ENCODE results near the gene OSBPL2.
A peak's percentile ranks its signal among the peaks of the same experiment; 100 is the strongest.

Gene OSBPL2

GRCh38 chr20:62330576-62331317 is 92.4 kb downstream of the OSBPL2 start:
- FAIRE-seq: no peak
- TF ChIP-seq POLR2AphosphoS5 (IDR thresholded peaks at IDR 0.05; ENCODE audit: low read depth, low read length) (no peak), POLR2A (IDR thresholded peaks at IDR 0.05; ENCODE audit: low read depth, low read length) (no peak), TAF1 (IDR thresholded peaks at IDR 0.05; ENCODE audit: borderline replicate concordance, low read depth, low read length) (no peak)
- DNase-seq (ENCODE audit: insufficient read length): no peak

DNA sequence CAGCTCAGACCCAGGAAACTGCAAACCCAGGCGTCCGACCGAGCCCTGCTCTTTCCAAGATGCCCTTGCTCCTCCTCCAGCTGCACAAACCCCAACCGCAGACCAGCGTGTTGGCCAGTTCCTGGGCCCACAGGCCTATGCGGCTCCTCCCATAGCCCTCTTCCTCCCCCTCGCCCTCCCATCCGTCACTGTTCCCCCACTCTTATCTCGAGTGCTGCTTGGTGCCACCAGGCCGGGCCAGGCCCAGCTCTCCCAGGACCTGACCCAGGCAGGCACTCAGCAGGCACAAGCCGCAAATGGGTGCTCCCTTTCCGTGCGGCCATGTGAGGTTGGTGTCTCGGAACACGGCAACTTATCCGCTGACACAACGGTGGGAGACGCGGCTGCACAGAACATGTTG is 93.0 kb downstream of the OSBPL2 start:
- no peak for FAIRE-seq
- TF ChIP-seq TAF1 (IDR thresholded peaks at IDR 0.05; ENCODE audit: borderline replicate concordance, low read depth, low read length) (no peak), POLR2AphosphoS5 (IDR thresholded peaks at IDR 0.05; ENCODE audit: low read depth, low read length) (no peak)
- DNase-seq (ENCODE audit: insufficient read length): no peak

GRCh38 chr20:62332421-62332820 is 94.1 kb downstream of the OSBPL2 start:
- TF ChIP-seq POLR2AphosphoS5 (IDR thresholded peaks at IDR 0.05; ENCODE audit: low read depth, low read length): no peak
- no peak for TF ChIP-seq POLR2A (IDR thresholded peaks at IDR 0.05; ENCODE audit: low read depth, low read length)
- TF ChIP-seq TAF1 (IDR thresholded peaks at IDR 0.05; ENCODE audit: borderline replicate concordance, low read depth, low read length): no peak
- DNase-seq (ENCODE audit: insufficient read length): no peak
- FAIRE-seq: no peak

DNA sequence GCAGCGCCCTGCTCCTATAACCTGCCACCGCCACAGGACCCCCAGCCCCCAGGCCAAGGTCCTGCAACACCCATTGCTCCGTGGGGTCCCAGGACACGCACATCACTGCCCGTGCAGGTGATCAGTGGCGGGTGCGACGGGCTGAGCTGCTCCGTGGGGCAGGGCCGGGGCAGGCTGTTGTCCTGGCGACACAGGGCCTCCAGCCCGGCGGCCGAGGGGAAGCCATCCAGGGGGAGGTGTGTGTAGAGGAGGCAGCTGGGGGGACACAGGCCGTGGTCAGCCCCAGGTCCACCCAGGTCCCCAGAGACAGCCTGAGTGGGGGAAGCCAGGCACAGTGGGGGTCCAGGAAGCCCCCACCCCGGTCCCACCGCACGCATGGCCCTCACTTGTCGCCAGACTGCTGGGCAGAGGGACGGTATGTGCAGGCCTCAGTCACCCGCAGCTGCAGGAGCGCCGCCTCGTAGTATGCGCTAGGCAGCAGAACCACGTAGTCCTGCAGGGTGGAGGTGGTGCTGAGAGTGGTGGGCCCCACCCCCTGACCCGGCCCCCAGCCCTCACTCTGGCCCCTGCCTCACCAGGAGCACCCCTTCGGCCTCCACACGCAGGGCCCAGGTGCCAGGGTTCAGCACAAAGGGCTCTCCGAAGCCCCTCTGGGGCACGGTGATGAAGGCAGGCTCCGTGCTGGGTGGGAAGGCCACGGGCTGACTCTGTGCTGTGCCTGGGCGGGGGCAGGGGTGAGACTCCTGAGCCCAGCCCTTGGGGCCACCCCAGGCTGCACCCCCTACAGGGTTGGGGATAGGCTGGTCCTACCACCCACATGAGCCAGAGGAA is 94.9 kb downstream of the OSBPL2 start:
- no peak for TF ChIP-seq POLR2AphosphoS5 (IDR thresholded peaks at IDR 0.05; ENCODE audit: low read depth, low read length)
- TF ChIP-seq TAF1 (IDR thresholded peaks at IDR 0.05; ENCODE audit: borderline replicate concordance, low read depth, low read length): no peak
- no peak for TF ChIP-seq POLR2A (IDR thresholded peaks at IDR 0.05; ENCODE audit: low read depth, low read length)
- FAIRE-seq: no peak
- DNase-seq (ENCODE audit: insufficient read length): no peak

- TF ChIP-seq TAF1 (IDR thresholded peaks at IDR 0.05; ENCODE audit: borderline replicate concordance, low read depth, low read length) (no peak), POLR2AphosphoS5 (IDR thresholded peaks at IDR 0.05; ENCODE audit: low read depth, low read length) (no peak), POLR2A (IDR thresholded peaks at IDR 0.05; ENCODE audit: low read depth, low read length) (no peak)
- DNase-seq (ENCODE audit: insufficient read length) (no peak), FAIRE-seq (no peak)
Measured at GRCh38 chr20:62333820-62334595, 95.7 kb downstream of the OSBPL2 start.

DNA sequence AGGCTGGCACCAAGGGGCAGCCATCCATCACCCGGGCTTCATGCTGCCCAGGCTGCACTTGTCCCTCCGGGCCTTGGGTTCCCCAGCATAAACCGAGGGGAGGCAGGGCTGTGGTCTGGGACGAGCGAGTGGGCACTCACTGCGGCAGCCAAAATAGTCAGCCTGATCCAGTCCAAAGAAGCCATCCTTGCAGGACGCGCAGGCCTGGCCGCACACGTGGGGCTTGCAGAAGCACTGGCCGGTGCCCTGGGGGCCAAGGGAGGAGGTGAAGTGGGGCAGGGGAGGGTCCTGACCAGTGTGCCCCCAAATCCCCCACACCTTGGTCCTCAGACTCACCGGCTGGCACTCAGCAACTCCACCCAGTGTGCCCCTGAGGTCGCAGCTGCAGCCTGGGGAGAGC is 96.6 kb downstream of the OSBPL2 start:
- no peak for FAIRE-seq
- DNase-seq (ENCODE audit: insufficient read length): no peak
- TF ChIP-seq POLR2AphosphoS5 (IDR thresholded peaks at IDR 0.05; ENCODE audit: low read depth, low read length): no peak
- TF ChIP-seq TAF1 (IDR thresholded peaks at IDR 0.05; ENCODE audit: borderline replicate concordance, low read depth, low read length): no peak
- TF ChIP-seq POLR2A (IDR thresholded peaks at IDR 0.05; ENCODE audit: low read depth, low read length): no peak

DNA sequence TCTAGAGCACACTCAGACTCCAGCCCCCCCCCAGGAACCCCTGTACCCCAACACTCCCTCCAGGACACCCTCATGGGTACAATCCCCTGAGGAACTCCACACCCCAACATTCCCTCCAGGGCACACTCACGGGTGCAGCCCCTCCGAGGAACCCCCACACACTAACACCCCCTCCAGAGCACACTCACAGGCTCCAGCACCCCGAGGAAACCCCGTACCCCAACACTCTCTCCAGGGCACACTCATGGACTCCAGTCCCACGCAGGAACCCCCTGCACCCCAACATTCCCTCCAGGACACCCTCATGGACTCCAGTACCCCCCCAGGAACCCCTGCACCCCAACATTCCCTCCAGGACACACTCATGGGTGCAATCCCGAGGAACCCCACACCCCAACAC is 97.2 kb downstream of the OSBPL2 start:
- no peak for DNase-seq (ENCODE audit: insufficient read length)
- no peak for FAIRE-seq
- TF ChIP-seq TAF1 (IDR thresholded peaks at IDR 0.05; ENCODE audit: borderline replicate concordance, low read depth, low read length) (no peak), POLR2AphosphoS5 (IDR thresholded peaks at IDR 0.05; ENCODE audit: low read depth, low read length) (no peak), POLR2A (IDR thresholded peaks at IDR 0.05; ENCODE audit: low read depth, low read length) (no peak)

DNA sequence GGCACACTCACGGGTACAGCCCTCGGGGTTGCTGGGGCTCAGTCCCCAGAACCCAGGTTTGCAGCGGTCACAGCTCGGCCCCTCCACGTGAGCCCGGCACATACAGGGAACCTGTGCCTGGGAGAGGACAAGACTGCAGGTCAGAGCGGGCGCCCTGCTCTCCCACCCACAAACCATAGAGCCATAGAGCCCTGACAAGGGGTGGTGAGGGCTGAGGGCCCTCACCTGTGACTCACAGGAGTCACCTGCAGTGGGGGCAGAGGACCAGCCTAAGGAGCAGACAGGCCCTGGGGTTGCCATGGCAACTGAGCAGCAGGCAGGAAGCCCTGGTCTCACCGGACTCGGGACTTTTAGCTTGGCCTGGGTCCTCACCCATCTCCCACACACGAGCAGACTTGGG is 98.0 kb downstream of the OSBPL2 start:
- TF ChIP-seq POLR2AphosphoS5 (IDR thresholded peaks at IDR 0.05; ENCODE audit: low read depth, low read length): no peak
- no peak for TF ChIP-seq TAF1 (IDR thresholded peaks at IDR 0.05; ENCODE audit: borderline replicate concordance, low read depth, low read length)
- TF ChIP-seq POLR2A (IDR thresholded peaks at IDR 0.05; ENCODE audit: low read depth, low read length): no peak
- no peak for DNase-seq (ENCODE audit: insufficient read length)
- FAIRE-seq: peak; percentile 81

GRCh38 chr20:62336775-62337557 is 98.6 kb downstream of the OSBPL2 start:
- FAIRE-seq (peak; percentile 94), DNase-seq (ENCODE audit: insufficient read length) (no peak)
- TF ChIP-seq POLR2AphosphoS5 (IDR thresholded peaks at IDR 0.05; ENCODE audit: low read depth, low read length): no peak
- TF ChIP-seq TAF1 (IDR thresholded peaks at IDR 0.05; ENCODE audit: borderline replicate concordance, low read depth, low read length): no peak
- no peak for TF ChIP-seq POLR2A (IDR thresholded peaks at IDR 0.05; ENCODE audit: low read depth, low read length)

DNA sequence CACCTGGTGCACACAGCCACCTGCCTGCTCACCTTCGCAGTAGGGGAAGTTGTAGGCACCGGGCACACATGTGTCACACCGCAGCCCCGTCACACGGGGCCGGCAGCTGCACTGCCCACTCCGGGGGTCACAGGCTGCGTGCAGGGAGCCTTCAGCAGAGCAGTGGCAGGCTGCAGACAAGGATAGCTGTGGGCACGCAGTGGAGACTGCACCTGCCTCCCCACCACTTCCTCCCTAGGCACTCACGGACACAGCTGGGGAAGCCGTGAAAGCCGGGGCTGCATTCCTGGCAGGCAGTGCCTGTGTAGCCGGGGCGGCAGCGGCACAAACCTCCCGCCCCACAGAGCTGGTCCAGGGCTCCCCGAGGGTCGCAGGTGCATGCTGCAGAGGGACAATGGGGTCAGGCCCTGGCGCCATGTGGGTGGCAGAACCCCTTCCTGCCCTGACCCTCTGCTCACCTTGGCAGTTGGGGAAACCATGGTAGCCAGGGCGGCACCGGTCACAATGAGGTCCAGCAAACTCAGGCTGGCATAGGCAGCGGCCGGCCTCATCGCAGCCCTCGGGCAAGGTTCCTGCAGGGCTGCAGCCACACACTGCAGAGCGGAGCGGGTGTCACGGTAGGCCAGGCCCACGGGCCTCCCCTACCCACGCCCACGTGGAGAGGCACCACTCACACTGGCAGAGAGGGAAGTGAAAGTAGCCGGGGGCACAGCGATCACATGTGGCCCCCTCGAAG is 99.4 kb downstream of the OSBPL2 start:
- FAIRE-seq (no peak), DNase-seq (ENCODE audit: insufficient read length) (peak; percentile 52)
- TF ChIP-seq TAF1 (IDR thresholded peaks at IDR 0.05; ENCODE audit: borderline replicate concordance, low read depth, low read length) (no peak), POLR2AphosphoS5 (IDR thresholded peaks at IDR 0.05; ENCODE audit: low read depth, low read length) (peak; percentile 26; the same call in 1 of the 2 replicates), POLR2A (IDR thresholded peaks at IDR 0.05; ENCODE audit: low read depth, low read length) (no peak)
